Measurements from ENCODE around the gene MPPED2.
"Not testable (repeated sequence)": the region's sequence is repeated elsewhere in the genome, so short reads cannot be mapped to it uniquely, and the experiment has no call there.

Gene MPPED2

GRCh38 chr11:30573951-30574350 lies 12.2 kb downstream of the MPPED2 start:
- DNase-seq: no peak

GRCh38 chr11:30568931-30569330 lies 17.2 kb downstream of the MPPED2 start:
- no peak for DNase-seq

DNA sequence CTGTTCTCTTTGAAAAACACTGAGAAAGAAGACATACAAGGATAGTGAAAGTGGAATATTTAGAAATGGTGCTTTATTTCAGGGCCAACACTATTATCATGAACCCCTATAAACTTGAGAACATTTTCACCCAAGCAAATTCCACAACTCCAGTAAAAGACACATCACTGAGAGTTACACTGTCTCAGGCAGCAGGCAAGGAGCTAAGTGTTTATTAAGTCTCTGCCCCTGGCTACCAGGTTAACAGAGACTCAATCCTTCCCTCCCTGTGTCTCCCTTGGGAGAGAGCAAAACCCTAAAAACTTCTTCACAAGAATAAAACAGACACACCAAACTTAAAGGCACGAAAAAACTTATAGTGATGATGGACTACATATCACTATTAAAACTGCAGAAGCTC lies 18.5 kb downstream of the MPPED2 start:
- no peak for DNase-seq

GRCh38 chr11:30567120-30567519 lies 19.0 kb downstream of the MPPED2 start:
- DNase-seq: no peak

- no peak for DNase-seq
These were observed 19.7 kb downstream of the MPPED2 start for GRCh38 chr11:30566482-30566881.

DNA sequence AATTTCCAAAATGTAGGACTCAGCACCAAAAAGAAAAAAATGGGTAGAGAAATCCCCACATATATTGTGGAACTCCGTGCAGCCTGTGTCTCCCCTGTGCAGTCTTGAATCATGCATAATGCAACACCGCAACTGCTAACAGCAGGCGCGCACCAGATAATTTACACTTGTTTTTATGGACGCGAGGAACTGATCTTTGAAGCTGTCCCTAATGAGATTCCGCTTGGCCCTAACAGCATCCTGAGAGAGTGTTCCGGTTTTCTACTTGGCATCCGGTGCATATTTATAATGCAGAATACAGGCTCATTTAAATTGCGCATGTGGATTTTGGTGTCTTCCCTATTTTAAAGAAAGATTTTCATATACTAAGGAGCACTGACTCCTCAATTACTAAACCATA lies 21.1 kb downstream of the MPPED2 start:
- no peak for DNase-seq

GRCh38 chr11:30561691-30562415 lies 24.3 kb downstream of the MPPED2 start:
- DNase-seq: no peak

DNA sequence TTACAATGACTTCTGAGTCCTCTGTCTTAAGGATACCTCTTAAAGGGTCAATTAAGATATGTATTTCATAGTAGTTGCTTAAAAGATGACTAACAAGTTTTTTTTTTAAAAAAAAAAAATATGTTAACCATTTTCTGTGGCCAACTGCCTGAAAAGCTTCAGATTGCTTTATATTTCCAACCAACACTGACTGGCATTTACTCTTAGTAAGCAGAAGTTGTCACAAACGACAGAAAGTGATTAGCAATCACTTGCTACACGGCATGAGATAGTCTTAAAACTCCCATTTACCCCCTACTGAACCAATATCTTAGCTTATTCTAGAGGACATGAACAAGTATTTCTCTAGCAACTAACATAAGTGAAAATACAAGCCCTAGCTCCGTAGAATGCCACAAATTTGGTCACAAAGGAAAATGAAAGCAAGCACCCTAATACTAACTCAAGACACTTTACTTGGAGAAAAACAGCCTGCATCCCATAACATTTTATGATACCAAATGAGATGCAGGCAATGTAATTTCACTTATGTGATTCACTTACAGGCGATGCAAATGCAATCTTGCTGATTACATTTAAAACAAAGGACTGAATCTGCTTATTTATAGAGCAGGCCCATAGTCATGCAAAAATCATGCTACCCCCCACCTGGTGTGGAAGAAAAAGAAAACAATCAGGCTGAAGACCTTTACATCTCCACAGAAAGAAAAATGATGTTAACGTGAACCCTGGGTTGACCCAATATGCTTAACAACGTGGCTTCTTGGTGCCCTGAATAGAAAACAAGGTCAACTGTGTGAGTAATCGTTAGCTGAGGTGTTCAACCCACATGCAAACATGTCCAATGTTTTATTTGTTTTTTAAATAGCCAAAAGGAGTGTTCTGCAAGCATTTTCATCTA lies 25.7 kb downstream of the MPPED2 start:
- no peak for DNase-seq

- DNase-seq: no peak
These were observed 27.1 kb downstream of the MPPED2 start for GRCh38 chr11:30559004-30559403.

DNA sequence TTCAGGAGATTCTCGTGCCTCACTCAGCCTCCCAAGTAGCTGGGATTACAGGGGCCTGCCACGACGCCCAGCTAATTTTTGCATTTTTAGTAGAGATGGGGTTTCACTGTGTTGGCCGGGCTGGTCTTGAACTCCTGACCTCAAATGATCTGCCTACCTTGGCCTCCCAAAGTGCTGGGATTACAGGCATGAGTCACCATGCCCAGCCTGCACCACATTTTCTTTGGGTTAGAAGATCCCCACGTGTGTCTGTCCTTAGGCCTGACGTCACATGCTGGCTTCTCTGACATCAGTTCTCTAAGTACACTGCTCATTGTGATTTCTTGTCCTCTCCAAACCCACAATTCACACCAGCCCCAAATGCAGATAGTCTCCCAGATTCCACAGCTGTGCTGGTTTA lies 31.6 kb downstream of the MPPED2 start:
- not testable (repeated sequence) for DNase-seq

- DNase-seq: no peak
These were observed 32.5 kb downstream of the MPPED2 start for GRCh38 chr11:30553521-30554110.

- DNase-seq: no peak
These were observed 33.3 kb downstream of the MPPED2 start for GRCh38 chr11:30552839-30553238.

DNA sequence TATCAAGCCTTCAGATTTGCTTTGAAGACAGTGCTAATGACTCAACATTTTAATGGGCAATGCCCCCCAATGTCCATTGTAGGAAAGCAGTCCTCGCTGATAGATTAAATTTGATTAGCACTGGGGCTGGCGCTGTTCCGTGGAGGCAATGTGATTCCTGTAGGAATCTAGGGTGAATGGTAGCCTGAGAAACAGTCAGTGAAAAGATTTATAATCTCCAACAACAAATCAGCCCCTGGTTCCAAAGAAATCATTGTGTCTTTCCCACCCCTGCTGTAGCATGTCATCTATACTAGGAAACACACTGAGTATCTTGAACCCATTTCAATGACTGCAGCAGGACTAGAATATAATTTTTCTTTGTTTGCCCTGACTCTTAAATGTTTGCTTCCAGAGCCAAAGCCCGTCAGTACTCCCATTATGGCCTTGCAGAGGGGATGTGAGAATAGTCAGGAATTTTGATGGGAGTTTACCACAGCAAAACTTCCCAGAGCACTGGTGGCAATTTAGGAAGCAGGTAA lies 36.1 kb downstream of the MPPED2 start:
- DNase-seq: no peak

DNA sequence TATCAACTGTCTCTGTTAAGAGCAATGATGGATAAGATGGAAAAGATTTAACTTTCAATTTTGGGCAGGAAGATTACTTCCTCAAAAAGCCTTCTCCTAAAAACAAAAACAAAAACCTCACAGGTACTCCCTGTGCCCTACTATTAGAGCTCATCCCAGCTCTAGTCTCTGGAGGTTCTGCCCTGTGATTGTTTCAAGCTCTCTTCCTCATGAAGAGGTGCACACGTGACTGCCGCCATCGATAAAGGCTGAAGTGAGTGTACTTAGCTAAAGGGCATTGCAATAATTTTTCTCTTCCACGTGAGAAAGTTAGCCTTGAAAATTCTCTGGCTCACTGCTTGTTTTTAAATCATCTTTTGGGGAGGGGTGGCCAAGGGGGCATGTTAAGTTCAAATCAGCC lies 36.6 kb downstream of the MPPED2 start:
- DNase-seq: no peak

DNA sequence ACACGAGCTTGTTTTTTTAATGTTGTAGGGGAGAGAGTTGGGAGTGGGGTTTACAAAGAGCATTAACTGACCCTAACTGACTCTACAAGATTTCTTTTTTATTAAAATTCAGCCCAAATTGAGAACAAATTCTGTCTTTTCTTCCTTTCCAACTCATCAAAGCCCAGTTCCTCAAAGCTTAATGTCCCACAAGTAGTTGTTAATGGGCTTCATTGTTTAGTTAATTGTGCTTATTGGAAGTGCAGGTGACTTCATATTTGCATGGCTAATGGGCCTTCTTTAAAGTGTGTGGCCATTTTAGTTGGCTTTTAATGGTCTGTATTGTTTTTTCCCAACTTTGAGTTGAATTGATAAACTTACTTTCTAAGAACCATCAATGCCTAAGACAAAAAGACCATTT lies 39.8 kb downstream of the MPPED2 start:
- DNase-seq: no peak

- no peak for DNase-seq
These were observed 40.6 kb downstream of the MPPED2 start for GRCh38 chr11:30545507-30545906.

- no peak for DNase-seq
These were observed 43.1 kb downstream of the MPPED2 start for GRCh38 chr11:30543066-30543465.

- no peak for DNase-seq
These were observed 45.4 kb downstream of the MPPED2 start for GRCh38 chr11:30540781-30541180.

DNA sequence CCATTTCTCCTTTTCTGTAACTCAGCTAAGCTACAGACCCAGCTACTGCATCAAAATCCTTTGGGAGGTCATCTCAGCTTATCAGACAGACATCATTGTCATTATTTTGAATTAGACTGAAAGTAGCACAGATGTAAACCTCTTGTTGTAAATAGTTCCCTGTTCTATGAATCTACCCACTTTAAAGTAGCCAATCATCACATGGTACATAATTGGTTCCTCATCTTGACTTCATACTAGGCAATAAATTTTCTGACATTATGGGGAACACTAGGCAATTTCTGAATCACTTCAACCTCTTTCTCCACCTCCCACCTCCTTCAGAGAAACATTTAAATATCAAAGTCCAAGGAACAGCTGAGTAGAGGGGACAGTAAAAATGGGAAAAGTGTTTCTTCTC lies 47.9 kb downstream of the MPPED2 start:
- DNase-seq: no peak

- DNase-seq: no peak
These were observed 50.3 kb downstream of the MPPED2 start for GRCh38 chr11:30535818-30536217.

- DNase-seq: no peak
These were observed 52.7 kb downstream of the MPPED2 start for GRCh38 chr11:30533445-30533947.

- DNase-seq: no peak
These were observed 58.6 kb downstream of the MPPED2 start for GRCh38 chr11:30527566-30527965.

DNA sequence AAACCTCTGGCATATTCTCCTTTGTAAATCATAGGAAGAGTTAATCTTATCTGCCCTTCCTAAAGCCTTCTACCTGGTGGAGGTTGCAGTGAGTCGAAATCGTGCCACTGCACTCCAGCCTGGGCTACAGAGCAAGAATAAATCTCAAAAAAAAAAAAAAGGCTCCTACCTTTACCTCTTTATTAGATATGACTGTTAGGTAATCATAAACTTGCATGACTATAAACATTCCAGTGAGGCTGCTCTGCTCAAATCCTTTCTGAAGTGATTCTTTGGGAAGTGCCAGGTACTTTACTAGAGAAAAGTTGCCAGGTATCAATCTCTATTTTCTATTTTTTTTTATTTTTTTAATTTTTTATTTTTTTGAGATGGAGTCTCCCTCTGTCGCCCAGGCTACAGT lies 59.6 kb downstream of the MPPED2 start:
- no peak for DNase-seq

Measured in activated CD4-positive, alpha-beta T cell treated with anti-CD3 and anti-CD28 coated beads for 4 hours (primary cell).